Loucy (cell line): ENCODE measurements around the gene MACROH2A1.

Experiments
- H2AFZ ChIP-seq: fragments of 200-600 bp; sonication (generic); 2 replicates; pipeline ENCODE4 v1.6.0; 2016; ENCODE audit warnings: antibody characterized with exemption, mild to moderate bottlenecking, low read length, moderate library complexity
- H3F3A ChIP-seq: fragments of 200-600 bp; 2 replicates; pipeline ENCODE4 v1.6.0; 2016; ENCODE audit warnings: antibody characterized with exemption, low read depth, mild to moderate bottlenecking
- H3K27me3 ChIP-seq: fragments of 200-600 bp; sonication (generic); 2 replicates; pipeline ENCODE4 v1.6.1; 2014; ENCODE audit warnings: low read length, mild to moderate bottlenecking; ENCODE audit not compliant: insufficient read depth, poor library complexity, severe bottlenecking
- H3K36me3 ChIP-seq: fragments of 200-600 bp; sonication (generic); 2 replicates; pipeline ENCODE4 v1.6.1; 2016; ENCODE audit warnings: low read length; ENCODE audit not compliant: insufficient read depth
- H3K4me1 ChIP-seq: fragments of 200-600 bp; sonication (generic); 2 replicates; pipeline ENCODE4 v1.5.1; 2014; ENCODE audit warnings: low read length, mild to moderate bottlenecking; ENCODE audit not compliant: insufficient read depth, poor library complexity, severe bottlenecking
- H3K4me2 ChIP-seq: fragments of 200-600 bp; sonication (generic); 2 replicates; pipeline ENCODE4 v1.6.0; 2014; ENCODE audit warnings: antibody characterized with exemption, low read length, low read depth, mild to moderate bottlenecking; ENCODE audit not compliant: poor library complexity, severe bottlenecking
- H3K4me3 ChIP-seq: fragments of 200-600 bp; sonication (generic); 2 replicates; pipeline ENCODE4 v1.5.1; 2014; ENCODE audit warnings: low read length, mild to moderate bottlenecking, mixed read lengths; ENCODE audit not compliant: poor library complexity, severe bottlenecking
- H3K79me2 ChIP-seq: fragments of 200-600 bp; sonication (generic); 2 replicates; pipeline ENCODE4 v1.6.1; 2014; ENCODE audit warnings: low read length; ENCODE audit not compliant: insufficient read depth
- H3K9ac ChIP-seq: fragments of 200-600 bp; sonication (generic); 2 replicates; pipeline ENCODE4 v1.6.0; 2014; ENCODE audit warnings: mild to moderate bottlenecking, low read depth, low read length, moderate library complexity; ENCODE audit not compliant: poor library complexity, severe bottlenecking
- H3K9me2 ChIP-seq: fragments of 200-600 bp; sonication (generic); replicated peaks from 2 replicates; pipeline ENCODE4 v1.6.1; 2016; ENCODE audit warnings: low read depth, low read length, mixed read lengths
- H3K9me3 ChIP-seq: fragments of 200-600 bp; sonication (generic); 2 replicates; pipeline ENCODE4 v1.6.1; 2014; ENCODE audit warnings: mild to moderate bottlenecking, antibody characterized with exemption, low read length, low read depth; ENCODE audit not compliant: insufficient read depth
- H4K20me1 ChIP-seq: fragments of 200-600 bp; sonication (generic); 2 replicates; pipeline ENCODE4 v1.6.0; 2014; ENCODE audit warnings: antibody characterized with exemption, low read length, mild to moderate bottlenecking; ENCODE audit not compliant: insufficient read depth, poor library complexity, severe bottlenecking
- CTCF ChIP-seq: fragments of 200-600 bp; sonication (generic); conservative IDR thresholded peaks from 2 replicates; pipeline ENCODE4 v1.5.1; 2014; ENCODE audit warnings: mild to moderate bottlenecking, antibody characterized with exemption, low read length
- EZH2phosphoT487 ChIP-seq: fragments of 200-600 bp; IDR thresholded peaks from 2 replicates; pipeline ENCODE4 v1.6.1; 2018; ENCODE audit warnings: antibody characterized with exemption, mild to moderate bottlenecking, moderate library complexity, borderline replicate concordance

MACROH2A1 gene

GRCh38 chr5:135444881-135445280 lies 45.9 kb upstream of the MACROH2A1 start:
- Histone ChIP-seq H3K79me2 (no peaks in the 10 kb centered on the region), H3K4me1 (peaks cover 30% of the 10 kb centered on the region), H3F3A (no peaks in the 10 kb centered on the region), H3K4me2 (peak overlapping the region; percentile 15), H3K9me3 (no peaks in the 10 kb centered on the region), H2AFZ (peak overlapping the region; percentile 84), H3K27me3 (no peaks in the 10 kb centered on the region), H3K9ac (peak overlapping the region; percentile 44), H3K9me2 (no peaks in the 10 kb centered on the region), H3K36me3 (no peaks in the 10 kb centered on the region), H4K20me1 (no peaks in the 10 kb centered on the region), H3K4me3 (no peak overlapping the region)
- no peak for TF ChIP-seq CTCF
- no peak for TF ChIP-seq EZH2phosphoT487

- Histone ChIP-seq H3K9ac (peak overlapping the region; percentile 44), H3K27me3 (no peaks in the 10 kb centered on the region)
- TF ChIP-seq CTCF (no peak), EZH2phosphoT487 (no peak)
Observed at GRCh38 chr5:135444360-135444759, 45.3 kb upstream of the MACROH2A1 start.

GRCh38 chr5:135443161-135443960 lies 44.3 kb upstream of the MACROH2A1 start:
- Histone ChIP-seq H3K79me2 (no peaks in the 10 kb centered on the region), H3K9me2 (no peaks in the 10 kb centered on the region), H4K20me1 (no peaks in the 10 kb centered on the region), H3F3A (no peaks in the 10 kb centered on the region), H3K4me1 (peaks cover 30% of the 10 kb centered on the region), H3K4me2 (no peak overlapping the region), H3K4me3 (no peak overlapping the region), H3K36me3 (no peaks in the 10 kb centered on the region), H3K9me3 (no peaks in the 10 kb centered on the region), H2AFZ (no peak overlapping the region), H3K27me3 (no peaks in the 10 kb centered on the region), H3K9ac (no peak overlapping the region)
- TF ChIP-seq CTCF (no peak), EZH2phosphoT487 (no peak)

More at GRCh38 chr5:135444360-135444759, 45.3 kb upstream of the MACROH2A1 start:
- Histone ChIP-seq H2AFZ (no peak overlapping the region), H3K79me2 (no peaks in the 10 kb centered on the region), H3K9me2 (no peaks in the 10 kb centered on the region), H3K4me2 (no peak overlapping the region), H3K9me3 (no peaks in the 10 kb centered on the region), H3F3A (no peaks in the 10 kb centered on the region), H3K4me1 (peaks cover 30% of the 10 kb centered on the region), H3K4me3 (no peak overlapping the region), H4K20me1 (no peaks in the 10 kb centered on the region), H3K36me3 (no peaks in the 10 kb centered on the region)
